IPS DF 6.9 (cell line): Measurements from ENCODE around the gene CLIC6.

Experiments
- DNase-seq: peaks from one replicate; pipeline ENCODE4 v3.0.0-alpha.2; 2013; ENCODE audit warnings: low read depth, low spot score
- H3K27ac ChIP-seq: one replicate; pipeline ENCODE4 v1.5.1; 2013; ENCODE audit warnings: low read length, control low read depth
- H3K27me3 ChIP-seq: 2 replicates; pipeline ENCODE4 v1.6.1; 2013; ENCODE audit warnings: mild to moderate bottlenecking, low read length; ENCODE audit not compliant: control insufficient read depth, insufficient read depth
- H3K36me3 ChIP-seq: 2 replicates; pipeline ENCODE4 v1.6.1; 2013; ENCODE audit warnings: low read length; ENCODE audit not compliant: control insufficient read depth, insufficient read depth
- H3K4me1 ChIP-seq: 2 replicates; pipeline ENCODE4 v1.6.1; 2013; ENCODE audit warnings: low read length; ENCODE audit not compliant: control insufficient read depth, insufficient read depth
- H3K4me3 ChIP-seq: 2 replicates; pipeline ENCODE4 v1.5.1; 2013; ENCODE audit warnings: mild to moderate bottlenecking, low read length
- H3K9me3 ChIP-seq: 2 replicates; pipeline ENCODE4 v1.6.1; 2013; ENCODE audit warnings: low read length, inconsistent platforms; ENCODE audit not compliant: control insufficient read depth, insufficient read depth
- WGBS: extraction: QIAGEN DNeasy Blood & Tissue Kit; methylation state at CpG from one replicate; pipeline ENCODE4 v1.1.7; 2013; ENCODE audit warnings: mixed read lengths, missing lambda C conversion rate; ENCODE audit not compliant: insufficient read length, insufficient coverage; 5-methylcytosine and 5-hydroxymethylcytosine counted together

The CLIC6 gene

DNA sequence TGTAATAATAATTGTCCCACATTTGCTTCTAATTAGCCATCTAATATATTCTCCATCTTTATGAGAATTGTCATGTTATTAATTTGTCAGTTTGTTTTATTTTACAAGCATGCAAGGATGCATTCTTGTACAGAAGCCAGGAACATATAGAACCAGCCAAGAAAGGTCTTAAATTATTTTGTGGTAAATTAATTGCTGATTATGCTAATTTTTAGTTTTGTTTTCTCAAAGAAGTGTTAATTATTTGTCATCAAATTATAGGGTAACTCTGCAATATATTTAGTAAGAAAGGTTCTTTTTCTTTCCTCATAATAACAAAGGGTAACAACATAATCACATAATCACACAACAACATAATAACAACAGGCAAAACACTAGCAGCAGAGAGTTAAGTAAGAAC lies 5.7 kb downstream of the CLIC6 start:
- H3K9me3 ChIP-seq, result no peaks in the 10 kb centered on the region
- peaks cover 2% of the 10 kb centered on the region for H3K27me3 ChIP-seq
- DNase-seq, result no peak
- no peaks in the 10 kb centered on the region for H3K36me3 ChIP-seq
- no peak overlapping the region for H3K27ac ChIP-seq
- H3K4me1 ChIP-seq, result no peaks in the 10 kb centered on the region; the same call in 1 of the 2 replicates
- H3K4me3 ChIP-seq, result no peak overlapping the region

DNA sequence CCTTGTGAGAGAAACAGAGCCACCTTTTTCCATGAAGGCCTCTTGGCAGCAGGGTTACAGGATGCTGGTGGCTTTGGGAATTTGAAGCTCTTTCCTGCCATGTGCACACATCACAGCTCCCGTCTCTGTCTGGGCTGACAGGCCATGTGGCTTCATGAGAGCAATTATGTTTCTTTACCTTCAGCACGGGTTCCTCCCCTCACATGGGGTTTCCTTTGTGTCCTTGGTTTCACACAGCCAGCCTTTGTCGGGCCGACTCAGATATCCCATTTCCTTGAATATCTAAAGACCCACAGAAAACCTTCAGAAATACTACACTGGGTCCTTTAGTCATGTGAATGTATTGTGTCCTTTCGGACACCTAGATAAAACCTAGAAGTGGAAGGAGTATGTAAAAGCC lies 7.1 kb downstream of the CLIC6 start:
- H3K27ac ChIP-seq, result no peak overlapping the region
- DNase-seq, result no peak
- no CpG with 5 or more reads among the region's 5 CpGs for WGBS

DNA sequence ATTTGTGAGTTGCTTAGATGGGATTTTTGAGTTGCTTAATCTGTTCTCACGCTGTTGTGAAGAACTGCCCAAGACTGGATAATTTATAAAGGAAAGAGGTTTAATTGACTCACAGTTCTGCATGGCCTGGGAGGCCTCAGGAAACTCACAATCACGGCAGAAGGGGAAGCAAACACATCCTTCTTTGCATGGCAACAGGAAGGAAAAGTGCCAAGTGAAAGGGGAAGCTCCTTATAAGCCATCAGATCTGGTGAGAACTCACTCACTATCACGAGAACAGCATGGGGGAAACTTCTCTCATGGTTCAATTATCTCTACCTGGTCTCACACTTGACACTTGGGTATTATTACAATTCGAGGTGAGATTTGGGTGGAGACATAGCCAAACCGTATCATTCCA lies 10.3 kb downstream of the CLIC6 start:
- H3K27me3 ChIP-seq, result no peaks in the 10 kb centered on the region
- H3K9me3 ChIP-seq, result no peaks in the 10 kb centered on the region; the same call in 1 of the 2 replicates
- WGBS, result no CpG with 5 or more reads among the region's 5 CpGs
- no peak for DNase-seq
- no peak overlapping the region for H3K27ac ChIP-seq
- H3K4me1 ChIP-seq, result no peaks in the 10 kb centered on the region
- no peaks in the 10 kb centered on the region for H3K36me3 ChIP-seq
- H3K4me3 ChIP-seq, result no peak overlapping the region

More for the DNA sequence above, 7.1 kb downstream of the CLIC6 start:
- Histone ChIP-seq H3K4me1 (no peaks in the 10 kb centered on the region), H3K36me3 (no peaks in the 10 kb centered on the region), H3K4me3 (no peak overlapping the region), H3K27me3 (no peaks in the 10 kb centered on the region), H3K9me3 (no peaks in the 10 kb centered on the region)

DNA sequence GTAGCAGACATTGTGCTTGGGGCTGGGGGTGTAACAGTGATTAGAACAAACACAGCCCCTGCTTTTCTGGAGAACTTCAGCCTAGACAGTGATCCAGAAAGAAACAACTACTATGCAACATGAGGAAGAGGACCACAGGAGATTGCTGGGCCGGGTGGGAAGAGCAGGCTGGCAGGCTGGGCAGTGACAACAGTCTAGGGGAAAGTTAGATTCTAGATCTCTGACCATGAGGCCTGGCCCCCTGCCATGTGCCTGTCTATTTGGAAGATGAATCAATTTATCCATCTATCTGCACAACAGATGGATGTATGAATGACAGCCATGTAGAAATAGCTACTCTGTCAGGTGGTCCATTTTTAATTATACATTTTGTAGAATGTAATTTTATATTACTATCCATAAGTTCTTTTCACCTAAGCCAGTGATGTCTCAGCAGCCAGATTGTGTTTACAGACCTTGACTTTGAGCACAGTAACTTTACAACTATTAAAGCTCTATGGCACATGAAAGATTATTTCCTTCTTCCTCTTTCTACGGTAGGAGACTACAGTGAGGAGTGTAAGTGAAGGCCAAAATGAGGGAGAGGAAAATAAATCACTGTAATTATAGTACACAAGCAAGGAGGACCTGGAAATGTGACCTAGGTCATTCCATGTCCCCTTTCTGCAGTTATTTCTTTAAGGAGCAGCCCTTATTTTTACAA lies 15.5 kb downstream of the CLIC6 start:
- no peaks in the 10 kb centered on the region for H3K27me3 ChIP-seq
- no peak for DNase-seq
- no peaks in the 10 kb centered on the region; the same call in 1 of the 2 replicates for H3K9me3 ChIP-seq
- no CpG with 5 or more reads among the region's 2 CpGs for WGBS
- no peaks in the 10 kb centered on the region for H3K36me3 ChIP-seq
- H3K4me1 ChIP-seq, result no peaks in the 10 kb centered on the region
- H3K4me3 ChIP-seq, result no peak overlapping the region
- no peak overlapping the region for H3K27ac ChIP-seq

GRCh38 chr21:34687065-34687464 lies 18.3 kb downstream of the CLIC6 start:
- Histone ChIP-seq H3K36me3 (no peaks in the 10 kb centered on the region), H3K4me1 (peaks cover 1% of the 10 kb centered on the region; the same call in 1 of the 2 replicates), H3K27me3 (no peaks in the 10 kb centered on the region), H3K4me3 (no peak overlapping the region), H3K9me3 (no peaks in the 10 kb centered on the region), H3K27ac (no peak overlapping the region)
- DNase-seq, result no peak
- WGBS, result no CpG with 5 or more reads among the region's 1 CpG

- DNase-seq, result no peak
- no CpG with 5 or more reads among the region's 2 CpGs for WGBS
Measured at GRCh38 chr21:34687745-34688144, 19.0 kb downstream of the CLIC6 start.

GRCh38 chr21:34688145-34688544 lies 19.4 kb downstream of the CLIC6 start:
- WGBS, result no CpG with 5 or more reads among the region's 16 CpGs
- Histone ChIP-seq H3K9me3 (no peaks in the 10 kb centered on the region), H3K4me3 (no peak overlapping the region), H3K27ac (no peak overlapping the region), H3K36me3 (no peaks in the 10 kb centered on the region), H3K4me1 (peaks cover 2% of the 10 kb centered on the region; the same call in 1 of the 2 replicates), H3K27me3 (0 out of 2 replicates have a peak, but pooled peaks cover 1% of the 10 kb centered on the region)
- no peak for DNase-seq

More at GRCh38 chr21:34687745-34688144, 19.0 kb downstream of the CLIC6 start:
- no peak overlapping the region for H3K4me3 ChIP-seq
- H3K4me1 ChIP-seq, result peaks cover 2% of the 10 kb centered on the region; the same call in 1 of the 2 replicates
- 0 out of 2 replicates have a peak, but pooled peaks cover 1% of the 10 kb centered on the region for H3K27me3 ChIP-seq
- no peaks in the 10 kb centered on the region for H3K36me3 ChIP-seq
- H3K27ac ChIP-seq, result no peak overlapping the region
- H3K9me3 ChIP-seq, result no peaks in the 10 kb centered on the region

GRCh38 chr21:34688715-34689114 lies 19.9 kb downstream of the CLIC6 start:
- no peak overlapping the region for H3K4me3 ChIP-seq
- peaks cover 2% of the 10 kb centered on the region; the same call in 1 of the 2 replicates for H3K4me1 ChIP-seq
- 0 out of 2 replicates have a peak, but pooled peaks cover 1% of the 10 kb centered on the region for H3K27me3 ChIP-seq
- no peak overlapping the region for H3K27ac ChIP-seq
- no CpG with 5 or more reads among the region's 5 CpGs for whole genome bisulfite sequencing
- H3K36me3 ChIP-seq, result no peaks in the 10 kb centered on the region
- no peaks in the 10 kb centered on the region for H3K9me3 ChIP-seq
- DNase-seq, result no peak

DNA sequence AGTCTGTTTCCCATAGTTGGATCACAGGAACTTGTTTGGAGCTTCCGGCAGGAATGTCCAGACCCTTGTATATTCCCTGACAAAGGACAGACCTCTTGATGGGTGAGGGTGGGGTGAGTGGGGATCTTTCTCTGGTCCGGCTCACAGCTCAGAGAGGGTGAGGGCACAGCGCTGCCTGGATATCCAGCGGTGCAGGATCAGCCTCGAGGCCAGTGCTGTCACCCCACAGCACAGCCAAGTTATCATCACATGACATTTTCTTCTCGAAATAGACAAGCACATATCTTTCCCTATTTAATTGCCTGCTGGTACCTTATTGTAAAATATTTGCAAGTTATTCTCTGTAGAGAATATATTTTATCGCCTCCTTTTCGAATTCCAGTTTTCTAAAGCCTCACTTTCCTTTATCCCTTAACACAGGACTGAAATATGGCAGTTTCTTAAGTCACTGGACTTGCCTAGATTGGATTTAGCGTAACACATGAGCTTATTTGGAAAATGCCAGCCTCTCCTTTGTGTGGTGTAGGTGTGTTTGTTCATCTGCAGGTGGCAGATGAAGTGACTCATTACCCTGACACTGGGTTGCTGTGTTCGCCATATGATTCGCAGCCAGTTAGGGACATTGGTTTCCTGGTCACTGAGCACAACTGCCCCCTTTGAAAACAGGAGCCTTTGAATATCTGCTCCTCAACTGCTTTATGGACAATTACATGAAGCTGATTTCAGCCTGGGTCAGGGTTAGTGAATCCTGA lies 21.4 kb downstream of the CLIC6 start:
- DNase-seq, result no peak
- no peak overlapping the region for H3K4me3 ChIP-seq
- H3K4me1 ChIP-seq, result peaks cover 2% of the 10 kb centered on the region; the same call in 1 of the 2 replicates
- 0 out of 2 replicates have a peak, but pooled peaks cover 1% of the 10 kb centered on the region for H3K27me3 ChIP-seq
- H3K27ac ChIP-seq, result no peak overlapping the region
- no peaks in the 10 kb centered on the region for H3K36me3 ChIP-seq
- no peaks in the 10 kb centered on the region for H3K9me3 ChIP-seq
- no CpG with 5 or more reads among the region's 11 CpGs for WGBS

DNA sequence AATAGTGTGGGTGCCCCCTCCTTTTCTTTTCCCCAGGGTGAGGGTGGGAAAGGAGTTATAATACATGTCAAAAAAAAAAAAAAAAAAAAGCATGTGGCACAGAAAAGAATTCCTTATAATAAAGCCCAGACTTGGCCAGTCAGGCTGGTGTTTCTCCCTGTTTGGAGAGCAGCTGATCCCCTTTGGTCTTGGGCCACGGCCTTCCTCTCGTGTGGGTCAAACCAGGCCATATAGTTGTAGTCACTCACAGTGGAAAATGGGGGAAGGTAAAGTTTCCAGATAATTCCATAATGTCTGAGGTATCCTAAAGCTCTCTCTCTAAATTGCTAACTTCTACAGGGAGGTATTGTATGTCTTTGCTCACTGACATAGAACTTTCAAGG lies 22.0 kb downstream of the CLIC6 start:
- H3K36me3 ChIP-seq, result no peaks in the 10 kb centered on the region
- no peak for DNase-seq
- WGBS, result no CpG with 5 or more reads among the region's 2 CpGs
- H3K27me3 ChIP-seq, result 0 out of 2 replicates have a peak, but pooled peaks cover 1% of the 10 kb centered on the region
- H3K9me3 ChIP-seq, result no peaks in the 10 kb centered on the region
- H3K27ac ChIP-seq, result no peak overlapping the region
- no peak overlapping the region for H3K4me3 ChIP-seq
- H3K4me1 ChIP-seq, result peaks cover 2% of the 10 kb centered on the region; the same call in 1 of the 2 replicates
